OCI-LY3 (cell line): ENCODE data around the gene PARVA.

Experiments
- EZH2phosphoT487 ChIP-seq: fragments of 200-600 bp; shearing (Covaris generic); IDR thresholded peaks from 2 replicates; pipeline ENCODE4 v1.6.1; 2018; ENCODE audit warnings: antibody characterized with exemption, mixed run types, low read depth
- TF ChIP-seq, protein P1 (sequence below): fragments of 200-600, 300-600 bp; sonication (generic); IDR thresholded peaks from 2 replicates; pipeline ENCODE4 v1.5.1; 2014; ENCODE audit warnings: antibody characterized with exemption, low read length, low read depth

GRCh38 chr11:12448131-12448939 is 71.0 kb downstream of the PARVA start:
- no peak for TF ChIP-seq EZH2phosphoT487
- TF ChIP-seq, protein P1, sequence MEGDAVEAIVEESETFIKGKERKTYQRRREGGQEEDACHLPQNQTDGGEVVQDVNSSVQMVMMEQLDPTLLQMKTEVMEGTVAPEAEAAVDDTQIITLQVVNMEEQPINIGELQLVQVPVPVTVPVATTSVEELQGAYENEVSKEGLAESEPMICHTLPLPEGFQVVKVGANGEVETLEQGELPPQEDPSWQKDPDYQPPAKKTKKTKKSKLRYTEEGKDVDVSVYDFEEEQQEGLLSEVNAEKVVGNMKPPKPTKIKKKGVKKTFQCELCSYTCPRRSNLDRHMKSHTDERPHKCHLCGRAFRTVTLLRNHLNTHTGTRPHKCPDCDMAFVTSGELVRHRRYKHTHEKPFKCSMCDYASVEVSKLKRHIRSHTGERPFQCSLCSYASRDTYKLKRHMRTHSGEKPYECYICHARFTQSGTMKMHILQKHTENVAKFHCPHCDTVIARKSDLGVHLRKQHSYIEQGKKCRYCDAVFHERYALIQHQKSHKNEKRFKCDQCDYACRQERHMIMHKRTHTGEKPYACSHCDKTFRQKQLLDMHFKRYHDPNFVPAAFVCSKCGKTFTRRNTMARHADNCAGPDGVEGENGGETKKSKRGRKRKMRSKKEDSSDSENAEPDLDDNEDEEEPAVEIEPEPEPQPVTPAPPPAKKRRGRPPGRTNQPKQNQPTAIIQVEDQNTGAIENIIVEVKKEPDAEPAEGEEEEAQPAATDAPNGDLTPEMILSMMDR: no peak
